ENCODE results near the gene EPB42. TPM values are rescaled to one million over a fixed set of nuclear protein-coding genes. Genes with fewer than 3 reads are reported as not detected.

EPB42 gene
- total and polyA plus RNA-seq, 2 experiments from 2014 or later: not detected

GRCh38 chr15:43251185-43251870, 30.5 kb upstream of the EPB42 start:
- ATAC-seq (no peak), DNase-seq (ENCODE audit: low spot score) (no peak)
- H3K79me2 ChIP-seq (replicated peaks; ENCODE audit: insufficient read depth): no peaks in the 10 kb centered on the region
- H3F3A ChIP-seq (replicated peaks; ENCODE audit: low read depth): no peaks in the 10 kb centered on the region
- Mint-ChIP-seq H3K36me3 (ENCODE audit: low read depth) (no peaks in the 10 kb centered on the region), H3K4me1 (0 out of 3 replicates have a peak, but pooled peaks cover 2% of the 10 kb centered on the region), H3K4me3 (no peak overlapping the region), H3K9me3 (no peaks in the 10 kb centered on the region), H3K27me3 (ENCODE audit: insufficient read depth, low read depth, poor library complexity) (peaks cover 5% of the 10 kb centered on the region), H3K27ac (no peak overlapping the region)
- no peaks in the 10 kb centered on the region for H3K4me1 ChIP-seq (ENCODE audit: insufficient read depth)
- 0 out of 2 replicates have a peak, but pooled peaks cover under 1% of the 10 kb centered on the region for H3K9me2 ChIP-seq (ENCODE audit: insufficient read depth)
- H3K36me3 ChIP-seq (ENCODE audit: insufficient read depth): no peaks in the 10 kb centered on the region
- H3K4me3 ChIP-seq: no peak overlapping the region
- TF ChIP-seq EZH2 (IDR thresholded peaks at IDR 0.05; ENCODE audit: low read depth, unreplicated experiment): no peak
- no peak for TF ChIP-seq JUNB (IDR thresholded peaks at IDR 0.05; ENCODE audit: unreplicated experiment)
- no peak for TF ChIP-seq POLR2AphosphoS5 (IDR thresholded peaks at IDR 0.05; ENCODE audit: low read depth)
- TF ChIP-seq, protein P1, sequence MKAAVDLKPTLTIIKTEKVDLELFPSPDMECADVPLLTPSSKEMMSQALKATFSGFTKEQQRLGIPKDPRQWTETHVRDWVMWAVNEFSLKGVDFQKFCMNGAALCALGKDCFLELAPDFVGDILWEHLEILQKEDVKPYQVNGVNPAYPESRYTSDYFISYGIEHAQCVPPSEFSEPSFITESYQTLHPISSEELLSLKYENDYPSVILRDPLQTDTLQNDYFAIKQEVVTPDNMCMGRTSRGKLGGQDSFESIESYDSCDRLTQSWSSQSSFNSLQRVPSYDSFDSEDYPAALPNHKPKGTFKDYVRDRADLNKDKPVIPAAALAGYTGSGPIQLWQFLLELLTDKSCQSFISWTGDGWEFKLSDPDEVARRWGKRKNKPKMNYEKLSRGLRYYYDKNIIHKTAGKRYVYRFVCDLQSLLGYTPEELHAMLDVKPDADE (IDR thresholded peaks at IDR 0.05): no peak
- no peak for TF ChIP-seq ZNF114 (CRISPR knock-in tag; IDR thresholded peaks at IDR 0.05)
- TF ChIP-seq EZH2phosphoT487 (IDR thresholded peaks at IDR 0.05; ENCODE audit: unreplicated experiment): no peak
- TF ChIP-seq CREB1 (CRISPR knock-in tag; IDR thresholded peaks at IDR 0.05; ENCODE audit: low read depth): no peak
- TF ChIP-seq, protein P2, sequence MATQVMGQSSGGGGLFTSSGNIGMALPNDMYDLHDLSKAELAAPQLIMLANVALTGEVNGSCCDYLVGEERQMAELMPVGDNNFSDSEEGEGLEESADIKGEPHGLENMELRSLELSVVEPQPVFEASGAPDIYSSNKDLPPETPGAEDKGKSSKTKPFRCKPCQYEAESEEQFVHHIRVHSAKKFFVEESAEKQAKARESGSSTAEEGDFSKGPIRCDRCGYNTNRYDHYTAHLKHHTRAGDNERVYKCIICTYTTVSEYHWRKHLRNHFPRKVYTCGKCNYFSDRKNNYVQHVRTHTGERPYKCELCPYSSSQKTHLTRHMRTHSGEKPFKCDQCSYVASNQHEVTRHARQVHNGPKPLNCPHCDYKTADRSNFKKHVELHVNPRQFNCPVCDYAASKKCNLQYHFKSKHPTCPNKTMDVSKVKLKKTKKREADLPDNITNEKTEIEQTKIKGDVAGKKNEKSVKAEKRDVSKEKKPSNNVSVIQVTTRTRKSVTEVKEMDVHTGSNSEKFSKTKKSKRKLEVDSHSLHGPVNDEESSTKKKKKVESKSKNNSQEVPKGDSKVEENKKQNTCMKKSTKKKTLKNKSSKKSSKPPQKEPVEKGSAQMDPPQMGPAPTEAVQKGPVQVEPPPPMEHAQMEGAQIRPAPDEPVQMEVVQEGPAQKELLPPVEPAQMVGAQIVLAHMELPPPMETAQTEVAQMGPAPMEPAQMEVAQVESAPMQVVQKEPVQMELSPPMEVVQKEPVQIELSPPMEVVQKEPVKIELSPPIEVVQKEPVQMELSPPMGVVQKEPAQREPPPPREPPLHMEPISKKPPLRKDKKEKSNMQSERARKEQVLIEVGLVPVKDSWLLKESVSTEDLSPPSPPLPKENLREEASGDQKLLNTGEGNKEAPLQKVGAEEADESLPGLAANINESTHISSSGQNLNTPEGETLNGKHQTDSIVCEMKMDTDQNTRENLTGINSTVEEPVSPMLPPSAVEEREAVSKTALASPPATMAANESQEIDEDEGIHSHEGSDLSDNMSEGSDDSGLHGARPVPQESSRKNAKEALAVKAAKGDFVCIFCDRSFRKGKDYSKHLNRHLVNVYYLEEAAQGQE (IDR thresholded peaks at IDR 0.05; ENCODE audit: unreplicated experiment): no peak
- no peak for TF ChIP-seq ZNF331 (CRISPR knock-in tag; IDR thresholded peaks at IDR 0.05; ENCODE audit: low read depth)
- no peak for TF ChIP-seq STAT1 (IDR thresholded peaks at IDR 0.05; ENCODE audit: unreplicated experiment)
- TF ChIP-seq NANOG (IDR thresholded peaks at IDR 0.05; ENCODE audit: borderline replicate concordance): no peak
- no peak for TF ChIP-seq ZNF462 (CRISPR knock-in tag; IDR thresholded peaks at IDR 0.05)
- no peak for TF ChIP-seq CTCF (conservative IDR thresholded peaks at IDR 0.05; ENCODE audit: low read depth in 2 of 2)
- no peaks in the 10 kb centered on the region for H3K27me3 ChIP-seq (ENCODE audit: insufficient read depth)
- H3K4me2 ChIP-seq: no peak overlapping the region
- H4K20me1 ChIP-seq (replicated peaks; ENCODE audit: insufficient read depth): no peaks in the 10 kb centered on the region
- no peak overlapping the region for H3K27ac ChIP-seq (ENCODE audit: low read depth)
- no peak overlapping the region for H2AFZ ChIP-seq
